GM18909 (cell line): ENCODE measurements around the gene CCDC110.

Experiments used
- ATAC-seq: cut with Tn5 transposase; IDR thresholded peaks from one replicate; pipeline ENCODE4 v1.9.1; 2021; ENCODE audit warnings: mild to moderate bottlenecking; ENCODE audit not compliant: unreplicated experiment, poor library complexity

Gene CCDC110

DNA sequence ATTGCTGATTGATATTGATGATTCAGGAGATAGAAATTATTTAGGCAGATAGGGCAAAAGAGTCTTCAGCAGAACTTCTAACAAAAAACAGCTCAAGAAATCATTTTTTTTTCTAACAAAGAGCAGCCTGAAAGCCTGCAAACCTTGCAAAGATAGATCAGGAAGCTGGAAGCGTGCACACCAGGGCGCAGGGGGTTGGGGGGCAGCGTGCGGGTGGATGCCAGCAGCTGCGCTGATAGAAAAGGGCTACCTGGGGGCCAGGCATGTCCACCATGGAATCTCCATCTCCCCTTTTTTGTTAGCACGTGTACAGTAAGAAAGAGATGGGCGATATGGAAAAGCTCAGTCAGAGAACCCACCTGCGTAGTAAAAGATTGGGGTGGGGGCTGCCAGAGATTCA is 1.7 kb upstream of the CCDC110 start:
- no peak for ATAC-seq

DNA sequence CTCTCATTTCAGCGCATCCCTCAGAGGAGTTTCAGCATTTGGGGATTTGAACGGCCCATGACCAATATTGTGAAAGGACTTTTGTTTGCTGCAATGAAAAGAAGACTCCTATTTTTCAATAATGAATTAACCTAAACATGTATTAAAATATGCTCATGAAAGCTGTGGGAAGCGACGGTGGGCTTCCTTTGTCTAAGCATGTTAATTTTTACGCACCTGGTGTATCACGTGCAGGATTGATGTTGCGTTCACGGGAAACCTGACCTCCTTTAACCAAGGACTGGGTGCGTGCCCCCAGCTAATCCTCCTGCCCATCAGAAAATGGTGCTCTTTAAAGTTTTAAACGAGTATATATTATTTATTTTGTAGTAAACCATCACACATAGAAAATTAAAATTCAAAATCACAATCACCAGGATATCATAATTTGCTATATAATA is 590 bp upstream of the CCDC110 start:
- no peak for ATAC-seq

DNA sequence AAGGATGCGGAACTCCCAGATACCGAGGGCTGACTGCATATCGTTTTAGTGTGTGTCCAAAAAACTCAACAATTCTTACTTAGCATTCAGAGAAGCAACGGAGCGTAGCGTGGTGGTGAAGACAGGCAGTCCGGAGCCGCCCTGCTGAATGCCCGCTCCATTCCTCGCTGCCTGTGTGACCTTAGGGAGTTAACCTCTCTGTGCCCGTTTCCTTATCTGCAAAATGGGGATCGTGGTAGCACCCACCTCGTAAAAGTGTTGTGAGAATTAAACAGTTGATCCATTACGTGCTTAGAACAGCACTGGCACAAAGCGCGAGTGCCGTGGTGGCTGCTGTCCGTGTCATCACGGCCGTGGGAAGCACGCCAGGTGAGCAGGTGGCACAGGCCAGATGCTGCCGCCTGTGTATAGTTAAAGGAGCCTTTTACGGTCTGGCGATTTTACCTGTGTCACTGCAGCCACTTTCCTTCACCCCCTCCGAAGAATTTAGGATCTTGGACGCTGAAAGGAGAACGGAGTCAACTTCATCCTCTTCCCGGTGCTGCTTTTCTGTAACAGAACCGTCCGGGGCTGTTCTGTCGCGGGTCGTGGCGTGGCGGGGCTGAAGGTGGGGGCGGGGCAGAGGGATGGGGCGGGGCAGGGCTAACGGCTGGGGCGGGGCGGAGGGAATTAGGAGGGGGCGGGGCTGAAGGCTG is 885 bp downstream of the CCDC110 start:
- peak; percentile 20 for ATAC-seq

DNA sequence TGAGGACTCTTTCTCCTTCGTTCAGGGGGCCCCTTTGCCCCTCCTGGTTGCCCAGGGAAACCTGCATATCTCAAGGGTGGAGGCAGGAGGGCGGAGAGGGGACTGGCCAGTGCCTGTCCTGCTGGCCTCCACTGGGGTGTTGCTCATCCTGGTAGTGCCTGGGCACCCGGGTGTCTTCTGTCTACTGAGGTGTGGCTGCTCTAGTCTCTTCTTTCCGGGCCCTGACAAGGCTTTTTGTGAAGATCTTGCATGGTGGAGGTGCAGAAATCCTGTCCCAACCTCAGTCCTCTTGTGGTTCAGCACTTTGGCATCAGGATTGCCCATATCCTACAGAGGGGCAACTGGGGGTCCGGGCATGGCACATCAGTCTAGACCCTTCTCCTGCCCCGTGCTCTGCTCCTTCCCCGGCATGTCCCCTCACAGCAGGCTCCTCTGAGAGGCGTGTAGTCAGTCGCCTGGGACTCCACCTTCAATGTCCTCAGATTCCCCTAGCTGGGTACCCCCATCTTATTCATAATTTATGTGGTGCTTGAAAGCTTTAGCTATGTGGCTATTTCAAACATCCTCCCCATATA is 1.9 kb downstream of the CCDC110 start:
- ATAC-seq, result no peak

DNA sequence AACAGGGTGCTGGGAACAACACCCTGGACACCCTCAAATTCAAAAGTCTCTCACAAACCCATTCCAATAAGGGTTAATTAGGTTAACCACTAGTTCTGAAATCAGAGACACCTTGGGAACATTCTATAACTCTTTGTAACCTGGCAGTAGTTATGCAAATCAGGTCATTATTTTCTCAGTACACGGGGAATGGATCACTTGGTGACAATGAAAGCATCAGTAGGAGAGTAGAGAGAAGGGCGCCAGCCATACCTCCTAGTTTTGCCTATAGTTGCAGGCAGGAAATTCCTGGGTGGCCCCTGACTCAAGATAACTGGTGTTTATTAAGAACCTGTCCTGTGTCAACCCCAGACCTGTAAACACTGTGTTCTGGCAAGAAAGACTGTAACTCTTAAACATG is 2.5 kb downstream of the CCDC110 start:
- ATAC-seq, result no peak

DNA sequence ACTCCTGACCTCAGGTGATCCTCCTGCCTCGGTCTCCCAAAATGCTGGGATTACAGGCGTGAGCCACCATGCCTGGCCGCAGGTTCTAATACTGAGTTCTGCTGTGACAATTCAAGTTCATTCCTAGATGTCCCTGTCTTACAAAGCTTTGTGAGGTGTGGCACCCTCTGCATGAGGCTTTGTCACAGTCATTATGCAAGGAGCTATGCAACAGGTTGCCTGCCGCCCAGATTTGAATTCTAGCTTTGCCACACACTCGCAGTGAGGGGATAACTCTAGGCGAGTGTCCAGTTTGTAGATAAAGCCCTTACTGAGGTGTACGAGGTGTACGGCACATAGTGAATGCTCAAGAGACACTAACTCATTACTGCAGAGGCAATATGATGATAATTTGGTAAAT is 3.5 kb downstream of the CCDC110 start:
- no peak for ATAC-seq

DNA sequence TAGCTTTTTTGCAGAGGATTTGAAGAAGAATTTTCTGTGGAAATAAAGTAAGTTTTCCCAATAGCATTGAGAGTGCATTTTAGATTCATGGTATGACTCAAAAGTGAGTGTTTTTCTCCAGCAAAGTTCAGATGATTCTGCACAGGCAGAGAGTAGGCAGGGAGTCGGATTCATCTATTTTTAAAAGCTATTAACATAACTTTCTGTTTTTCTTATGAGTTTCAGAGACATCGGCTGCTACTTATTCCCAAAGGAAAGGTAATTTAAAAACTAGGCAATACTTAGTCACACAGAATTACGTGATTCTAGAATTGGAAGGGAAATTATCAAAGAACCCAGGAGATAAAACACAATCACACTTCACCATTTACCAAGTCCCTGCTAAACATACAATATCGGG is 4.4 kb downstream of the CCDC110 start:
- ATAC-seq, result no peak

DNA sequence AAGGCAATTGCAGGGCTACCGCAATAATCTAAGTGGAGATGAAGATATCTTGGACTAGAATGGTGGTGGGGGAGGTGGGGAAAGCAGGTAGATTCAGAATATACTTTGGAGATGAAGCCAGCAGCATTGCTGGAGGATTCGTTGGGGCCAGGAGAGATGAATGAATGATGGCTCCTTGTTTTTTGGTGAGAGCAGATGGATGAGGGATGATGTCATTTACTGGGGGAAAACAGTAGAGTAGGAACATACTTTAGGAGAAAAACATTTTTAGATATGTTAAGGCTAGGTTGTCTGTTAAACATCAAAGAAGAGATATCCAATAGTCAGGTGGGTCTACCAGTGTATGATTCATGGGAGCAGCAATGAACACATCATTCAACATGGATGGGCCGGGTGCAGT is 5.8 kb downstream of the CCDC110 start:
- no peak for ATAC-seq

DNA sequence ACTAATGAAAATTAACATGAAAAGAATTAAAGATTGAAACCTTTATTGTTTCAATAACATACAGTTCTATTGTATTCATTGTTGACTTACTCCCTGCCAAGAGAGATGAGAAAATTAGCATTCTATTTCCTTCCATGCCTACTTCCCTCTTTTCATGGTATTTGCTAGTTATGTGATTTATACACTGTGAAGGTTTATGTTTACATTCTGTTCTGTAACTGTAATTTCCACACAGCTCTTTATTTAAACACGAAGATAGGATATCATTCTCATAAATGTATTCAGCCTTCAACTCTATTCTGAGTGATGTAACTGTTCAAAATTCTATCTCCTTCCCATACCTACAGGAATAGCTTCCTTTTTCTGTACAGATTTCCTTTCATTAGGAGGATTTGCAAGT is 6.6 kb downstream of the CCDC110 start:
- no peak for ATAC-seq

DNA sequence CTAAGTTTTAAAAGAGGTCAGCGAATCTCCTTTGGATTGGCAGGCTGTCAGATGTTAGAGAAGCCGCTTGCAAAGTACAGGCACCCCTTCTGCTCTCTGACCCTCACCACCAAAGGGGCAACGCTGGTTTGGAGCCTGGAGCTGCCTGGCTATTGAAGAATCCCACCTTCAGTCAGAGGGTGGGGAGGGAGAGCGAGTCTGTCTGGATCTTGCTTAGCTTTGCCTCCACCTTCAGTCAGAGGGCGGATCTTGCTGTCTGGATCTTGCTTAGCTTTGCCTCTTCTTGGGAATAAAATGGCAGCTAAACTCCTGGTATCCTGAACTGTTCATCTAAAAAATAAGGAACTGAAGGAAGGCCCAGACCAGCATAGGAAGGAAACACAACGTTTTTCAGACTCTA is 7.3 kb downstream of the CCDC110 start:
- ATAC-seq, result no peak

DNA sequence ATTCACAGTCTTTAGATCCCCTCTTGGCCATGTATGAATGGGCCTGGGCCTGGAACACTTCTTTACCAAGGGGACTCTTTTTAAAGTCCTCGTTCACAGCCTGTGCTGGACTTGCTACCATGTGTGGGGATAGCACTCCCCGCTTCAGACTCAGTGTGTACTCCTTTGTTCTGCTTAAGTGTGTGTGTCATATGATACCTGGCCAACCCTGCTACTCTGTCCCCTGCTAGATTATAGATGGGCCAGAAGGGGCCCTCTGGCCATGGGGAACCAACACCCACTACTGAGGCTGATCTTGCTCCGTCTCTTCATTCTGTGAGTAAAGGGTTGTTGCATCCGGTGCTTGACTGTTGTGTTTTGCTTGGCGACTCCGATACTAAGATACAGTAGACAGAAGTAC is 8.0 kb downstream of the CCDC110 start:
- ATAC-seq, result no peak

DNA sequence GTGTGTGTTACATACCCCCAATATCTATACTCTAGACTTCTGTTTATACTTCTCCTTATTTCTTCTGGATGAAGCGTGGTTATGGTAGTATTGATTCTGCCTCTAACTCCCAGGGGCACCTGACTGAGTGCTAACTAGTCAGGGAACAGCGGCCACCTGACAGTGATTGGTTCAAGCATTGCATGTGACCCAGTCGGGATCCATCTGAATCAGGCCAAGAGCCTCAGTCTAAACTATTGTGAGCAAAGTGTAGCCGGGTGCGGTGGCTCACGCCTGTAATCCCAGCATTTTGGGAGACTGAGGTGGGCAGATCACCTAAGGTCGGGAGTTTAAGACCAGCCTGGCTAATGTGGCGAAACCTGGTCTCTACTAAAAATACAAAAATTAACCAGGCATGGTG is 10.0 kb downstream of the CCDC110 start:
- ATAC-seq, result no peak

DNA sequence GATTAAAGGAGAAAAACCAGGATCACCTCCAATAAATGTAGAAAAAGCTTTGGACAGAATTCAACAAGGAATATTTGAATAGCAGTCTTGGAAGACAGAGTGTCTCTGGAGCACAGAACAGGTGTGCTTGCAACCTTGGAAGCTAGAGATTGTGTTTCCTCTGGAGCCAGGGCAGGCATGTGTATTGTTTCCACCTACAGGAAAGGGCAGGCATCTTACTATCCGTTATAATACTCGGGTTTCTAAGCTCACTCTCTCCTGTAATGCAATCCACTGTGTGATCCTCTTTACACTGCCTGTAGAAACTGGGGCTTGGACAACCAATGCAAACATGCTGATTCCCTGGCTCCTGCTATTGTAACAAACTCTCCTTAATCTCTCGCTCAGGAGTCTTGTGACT is 14.4 kb downstream of the CCDC110 start:
- no peak for ATAC-seq

DNA sequence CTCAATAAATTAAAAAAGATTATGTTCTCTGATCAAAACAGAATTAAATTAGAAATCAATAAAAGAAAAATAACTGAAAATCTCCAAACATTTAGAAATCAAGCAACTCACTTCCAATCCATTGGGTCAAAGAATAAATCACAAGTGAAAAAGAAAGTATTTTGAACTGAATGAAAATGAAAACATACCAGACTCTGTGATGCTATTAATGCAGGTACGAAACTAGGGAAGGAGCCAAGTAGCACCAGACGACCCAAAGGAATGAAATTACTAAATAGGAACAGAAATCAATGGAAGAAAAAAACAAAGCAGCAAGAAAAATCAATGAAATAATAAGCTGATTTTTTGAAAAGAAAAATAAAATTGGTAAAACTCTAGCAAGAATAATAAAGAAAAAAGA is 15.4 kb downstream of the CCDC110 start:
- no peak for ATAC-seq

DNA sequence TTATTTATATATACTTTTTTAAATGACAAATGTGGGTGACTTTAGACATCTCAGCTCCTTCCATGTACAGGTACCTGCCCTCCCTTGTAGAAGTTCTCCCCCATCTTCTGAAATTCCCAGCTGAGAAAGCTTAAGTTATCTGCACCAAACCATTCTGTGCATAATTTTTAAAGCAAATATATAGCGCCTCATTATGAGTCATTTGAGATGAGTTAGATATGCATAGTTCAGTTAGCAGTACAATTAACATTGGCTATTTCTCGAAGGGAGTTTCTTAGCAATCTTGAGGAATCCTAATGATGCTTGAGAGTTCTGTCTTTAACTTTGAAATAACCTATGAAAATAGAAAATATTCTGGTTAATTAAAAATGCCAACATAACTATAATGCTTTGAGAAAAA is 26.3 kb downstream of the CCDC110 start:
- ATAC-seq, result no peak

DNA sequence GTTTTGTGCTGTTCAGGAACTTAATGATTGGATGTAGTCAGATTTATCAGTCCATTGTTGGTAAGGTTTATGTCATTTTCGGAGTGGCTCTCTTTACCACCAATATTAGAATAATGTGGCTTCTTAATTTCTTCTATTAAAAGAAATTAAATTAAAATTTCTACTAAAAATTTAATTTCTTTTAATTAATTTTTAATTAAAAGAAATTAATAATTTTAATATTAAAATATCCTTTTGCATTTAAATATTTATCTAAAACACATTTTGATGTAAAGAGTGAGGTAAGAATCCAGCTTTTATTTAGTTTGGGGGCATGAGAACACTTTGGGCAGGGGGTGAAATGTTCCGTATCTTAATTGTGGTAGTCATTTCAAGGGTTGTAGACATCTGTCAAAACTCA is 30.1 kb downstream of the CCDC110 start:
- no peak for ATAC-seq

DNA sequence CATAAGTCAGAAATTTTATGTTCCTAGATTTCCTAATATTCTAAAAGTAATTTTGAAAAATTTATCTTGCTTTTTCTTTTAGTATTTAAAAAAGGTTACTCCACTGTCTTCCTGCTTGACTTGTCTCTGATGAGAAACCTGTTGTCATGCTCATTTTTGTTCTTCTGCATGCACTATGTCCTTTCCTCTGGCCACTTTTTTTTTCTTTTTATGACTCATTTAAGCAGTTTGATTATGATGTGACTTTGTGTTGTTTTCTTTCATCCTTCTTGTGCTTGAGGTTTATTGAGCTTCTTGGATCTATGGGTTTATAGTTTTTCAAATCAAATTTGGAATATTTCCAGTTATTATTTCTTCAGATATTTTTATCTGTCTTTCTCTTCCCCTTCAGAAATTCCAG is 33.7 kb downstream of the CCDC110 start:
- no peak for ATAC-seq

DNA sequence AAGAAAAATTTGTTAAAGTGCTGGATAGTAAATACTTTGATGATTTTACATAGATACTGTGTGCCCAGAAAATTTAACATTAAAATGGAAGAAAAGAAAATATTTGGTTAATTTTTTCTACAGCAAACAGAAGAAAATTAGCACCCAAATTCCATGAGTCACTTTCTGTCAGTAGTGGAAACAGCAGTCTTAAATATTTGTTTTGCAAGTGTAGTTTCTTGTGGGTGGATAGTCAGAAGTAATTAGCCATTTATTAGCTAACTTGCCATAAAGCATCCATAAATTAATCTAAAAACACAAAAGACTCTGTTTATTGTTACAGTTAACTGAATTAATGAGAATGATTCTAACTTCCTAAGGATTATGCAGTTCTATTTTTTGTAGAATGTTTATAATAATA is 36.1 kb downstream of the CCDC110 start:
- no peak for ATAC-seq

DNA sequence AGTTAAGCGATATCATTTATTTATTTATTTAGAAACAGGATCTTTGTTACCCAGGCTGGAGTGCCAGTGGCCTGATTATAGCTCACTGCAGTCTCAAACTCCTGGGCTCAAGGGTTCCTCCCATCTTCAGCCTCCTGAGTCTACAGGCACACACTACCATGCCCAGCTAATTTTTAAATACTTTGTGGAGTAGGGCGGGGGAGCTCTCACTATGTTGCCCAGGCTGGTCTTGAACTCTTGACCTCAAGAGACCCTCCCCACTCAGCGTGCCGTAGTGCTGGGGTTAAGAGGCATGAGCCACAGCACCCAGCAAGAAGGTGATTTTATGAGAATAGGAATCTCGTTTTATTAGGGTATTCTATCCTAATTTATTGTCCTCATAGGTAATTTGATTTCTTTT is 41.9 kb downstream of the CCDC110 start:
- no peak for ATAC-seq

DNA sequence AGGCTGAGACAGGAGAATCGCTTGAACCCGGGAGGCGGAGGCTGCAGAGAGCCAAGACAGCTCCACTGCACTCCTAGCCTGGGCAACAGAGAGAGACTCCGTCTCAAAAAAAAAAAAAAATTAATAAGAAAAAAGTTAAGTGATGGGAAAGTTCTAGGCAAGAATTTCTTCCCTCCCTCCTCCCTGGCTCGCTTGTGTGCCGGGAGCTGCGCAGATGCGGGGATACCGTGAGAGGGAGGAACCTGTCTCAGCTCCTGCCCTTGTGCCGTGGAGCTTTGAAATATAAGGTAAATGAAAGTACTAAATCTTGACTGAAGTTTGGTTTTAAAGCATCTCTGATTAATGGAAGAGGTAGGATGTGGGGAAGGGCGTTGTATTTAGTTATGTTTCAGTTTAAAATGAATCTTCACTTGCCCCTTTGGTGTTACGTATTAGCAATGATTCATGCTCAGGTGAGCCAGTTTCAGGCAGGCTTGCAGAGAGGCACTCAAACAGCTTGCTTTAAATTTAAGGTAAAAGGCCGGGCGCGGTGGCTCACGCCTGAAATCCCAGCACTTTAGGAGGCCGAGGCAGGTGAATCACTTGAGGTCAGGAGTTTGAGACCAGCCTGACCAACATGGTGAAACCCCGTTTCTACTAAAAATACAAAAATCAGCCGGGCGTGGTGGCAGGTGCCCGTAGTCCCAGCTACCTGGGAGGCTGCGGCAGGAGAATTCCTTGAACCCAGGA is 44.4 kb downstream of the CCDC110 start:
- no peak for ATAC-seq

DNA sequence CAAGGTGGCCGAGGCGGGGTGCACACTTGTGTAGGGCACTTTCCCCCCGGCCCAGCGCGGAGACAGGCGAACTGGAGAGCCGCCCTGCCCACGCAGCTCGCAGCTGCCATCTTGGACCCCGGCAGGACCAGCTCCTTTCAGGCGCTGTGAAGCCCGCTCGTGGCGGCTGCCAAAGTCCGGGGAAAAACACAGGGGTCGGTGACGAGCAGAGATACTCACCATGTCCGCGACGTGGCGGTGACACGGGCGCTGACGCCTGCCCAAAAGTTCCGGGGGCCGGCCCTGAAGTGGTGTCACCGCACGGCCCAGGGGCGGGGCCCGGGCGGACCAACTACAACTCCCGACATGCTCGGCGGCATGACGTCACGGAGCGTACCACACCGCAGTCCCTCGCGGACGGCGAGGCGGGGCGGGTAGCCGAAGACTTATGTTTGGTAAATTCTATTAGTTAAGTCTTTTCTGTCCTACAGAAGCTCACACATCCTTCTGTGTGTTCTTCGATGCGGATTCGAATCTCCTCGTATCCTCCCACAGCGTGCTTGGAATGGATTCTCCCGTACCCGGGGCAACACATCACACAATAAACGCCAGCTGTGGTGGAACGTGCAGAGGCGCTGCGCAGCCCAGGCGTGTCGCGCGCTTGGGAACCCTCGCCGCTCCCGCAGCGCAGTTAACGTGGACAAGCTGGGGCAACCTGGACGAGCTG is 45.7 kb downstream of the CCDC110 start, which contains the start of gene UFSP2:
Gene UFSP2, minus strand, starts transcription at position 318 of the 706 bp plus-strand sequence. Its CDS starts 96 bp downstream, at position 222.
- peak; percentile 95 for ATAC-seq
